GM15510 (cell line): ENCODE data around the gene DPP6.

Source experiments
- POLR2A ChIP-seq: IDR thresholded peaks from 3 replicates; pipeline ENCODE4 v1.6.1; 2011; ENCODE audit warnings: borderline replicate concordance; ENCODE audit not compliant: insufficient read length; ENCODE audit errors: extremely low read depth

DPP6 gene

DNA sequence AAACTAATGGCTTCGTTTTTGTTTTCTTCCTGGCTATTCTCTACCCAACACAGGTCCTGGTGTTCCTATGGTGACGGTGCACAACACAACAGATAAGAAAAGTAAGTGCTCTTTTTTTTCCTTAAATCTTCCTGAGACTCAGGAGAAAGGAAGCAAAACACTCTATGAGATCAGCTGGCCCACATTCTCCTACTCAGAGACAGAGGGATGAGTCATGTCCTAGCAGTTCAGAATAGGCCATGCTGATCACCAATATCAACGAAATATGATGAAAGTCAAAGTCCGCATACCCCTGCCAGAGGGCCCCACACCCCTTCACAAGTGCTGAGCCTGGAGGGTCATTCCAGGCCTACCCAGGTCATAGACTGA lies 801.5 kb downstream of the DPP6 start:
- TF ChIP-seq POLR2A, result no peak

- TF ChIP-seq POLR2A, result no peak
Measured at GRCh38 chr7:154854836-154855235, 802.6 kb downstream of the DPP6 start.

- TF ChIP-seq POLR2A, result no peak
Measured at GRCh38 chr7:154855366-154855765, 803.2 kb downstream of the DPP6 start.

DNA sequence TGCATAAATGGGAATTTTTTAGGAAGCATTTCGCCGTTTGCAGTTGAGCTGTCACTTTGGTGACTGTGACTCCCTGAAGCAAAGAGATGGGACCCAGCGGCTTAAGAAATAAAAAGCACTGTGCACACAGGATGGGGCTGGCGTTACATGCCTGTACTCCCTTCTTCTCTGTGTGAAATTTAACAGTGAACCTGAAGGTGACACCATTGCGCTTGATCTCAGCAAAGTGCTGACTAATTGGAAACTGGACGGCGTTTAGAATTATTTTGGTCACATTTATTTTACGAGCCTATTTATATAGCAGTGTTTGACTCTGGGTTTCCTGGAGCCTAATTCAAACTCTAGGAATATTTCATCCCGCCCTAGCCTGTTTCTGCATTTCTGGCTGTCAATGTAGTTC lies 804.5 kb downstream of the DPP6 start:
- no peak for TF ChIP-seq POLR2A

GRCh38 chr7:154857240-154857639 lies 805.0 kb downstream of the DPP6 start:
- no peak for TF ChIP-seq POLR2A

GRCh38 chr7:154857728-154858681 lies 805.8 kb downstream of the DPP6 start:
- no peak for TF ChIP-seq POLR2A

GRCh38 chr7:154858836-154859537 lies 806.8 kb downstream of the DPP6 start:
- no peak for TF ChIP-seq POLR2A

DNA sequence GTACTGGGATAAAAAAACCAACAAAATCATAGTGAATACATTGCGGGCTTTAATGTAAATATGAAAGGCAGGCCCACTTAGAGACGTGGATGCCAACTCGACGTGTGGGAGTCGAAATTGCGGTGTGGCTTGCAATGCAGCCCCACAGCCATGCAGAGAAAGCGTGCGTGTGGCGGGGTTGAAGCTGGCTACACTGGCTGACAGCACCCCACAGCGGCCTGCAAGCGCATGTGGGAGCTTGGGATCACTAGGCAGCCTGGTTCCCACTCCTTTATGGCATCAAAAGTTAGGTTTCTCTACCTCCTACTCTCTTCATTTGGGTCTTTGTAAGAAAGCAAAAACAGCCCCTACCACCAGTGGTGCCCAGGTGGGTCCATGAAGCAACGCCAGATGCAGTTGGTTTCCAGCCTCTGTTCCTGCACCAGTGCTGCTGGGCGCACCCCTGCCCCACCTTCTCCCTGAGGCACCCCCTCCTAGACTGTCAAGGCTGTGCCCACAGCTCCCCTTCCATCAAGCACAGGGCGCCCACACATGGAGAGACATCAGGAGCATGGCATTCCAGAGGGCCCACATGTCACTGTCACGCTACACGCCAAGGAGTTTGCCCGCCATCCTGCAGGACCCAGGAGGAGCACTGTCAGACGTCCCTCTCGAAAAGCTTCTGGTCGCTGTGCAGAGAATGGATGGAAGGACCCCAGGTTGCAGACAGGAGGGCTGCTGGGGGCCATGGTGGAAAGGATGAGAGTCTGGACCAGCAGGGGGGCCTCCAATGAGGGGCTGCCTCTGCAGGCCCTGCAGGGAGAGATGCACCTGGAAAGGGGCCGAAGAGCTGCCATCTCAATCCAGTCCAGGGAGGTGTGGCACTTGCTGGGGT lies 807.8 kb downstream of the DPP6 start:
- TF ChIP-seq POLR2A, result no peak

DNA sequence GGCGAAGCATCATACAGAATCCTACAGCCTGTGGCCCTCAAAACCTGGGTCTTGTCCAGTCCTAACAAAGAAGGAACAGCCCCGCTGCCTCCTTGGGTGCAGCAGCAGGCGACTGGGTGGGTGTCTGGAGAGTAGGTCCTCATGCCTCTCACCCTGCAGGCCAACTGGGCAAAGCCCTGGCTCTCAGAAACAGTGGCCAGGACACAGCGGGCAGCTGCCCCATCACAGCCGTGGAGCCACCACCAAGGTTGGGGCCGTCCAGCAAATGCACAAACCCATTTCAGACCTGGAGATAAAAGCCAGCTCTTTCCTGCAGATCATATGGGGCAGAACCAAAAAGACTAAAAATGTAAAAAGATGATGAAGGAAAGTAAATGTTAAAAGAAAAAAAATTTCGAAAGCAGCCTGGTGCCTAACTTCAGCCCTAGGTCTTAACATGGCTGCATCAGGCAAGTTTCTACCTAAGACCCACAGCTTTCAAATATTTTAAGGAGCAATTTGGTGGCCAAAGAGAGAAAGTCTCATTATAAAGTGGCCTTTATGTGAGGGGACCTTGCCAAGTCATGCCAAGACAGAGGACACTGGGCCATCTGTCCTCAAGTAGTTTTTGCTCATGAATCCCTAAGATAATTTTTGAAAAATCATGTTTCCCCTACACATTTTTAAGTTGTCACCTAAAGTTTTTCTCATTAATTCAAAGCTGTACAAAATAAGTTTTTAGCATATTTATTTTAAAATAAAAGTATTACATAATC lies 808.6 kb downstream of the DPP6 start:
- TF ChIP-seq POLR2A, result no peak

DNA sequence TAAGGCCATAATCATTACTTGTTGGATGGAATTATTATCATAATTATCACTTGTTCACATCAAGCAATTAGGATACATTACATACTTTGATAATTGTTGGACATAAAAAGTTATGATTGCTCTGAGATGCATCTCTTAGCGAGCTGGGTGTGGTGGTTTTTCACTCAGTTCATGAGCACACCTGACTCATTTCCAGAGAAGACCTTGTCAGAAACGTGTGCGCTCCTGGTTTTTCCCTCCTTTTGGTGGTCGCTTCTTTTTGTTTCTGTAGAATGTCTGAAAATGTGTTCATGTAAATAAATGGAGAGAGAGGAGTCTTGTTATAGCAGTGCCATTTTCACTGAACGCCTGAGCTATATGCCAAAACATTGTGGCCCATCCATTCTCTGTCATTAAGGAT lies 809.4 kb downstream of the DPP6 start:
- no peak for TF ChIP-seq POLR2A

DNA sequence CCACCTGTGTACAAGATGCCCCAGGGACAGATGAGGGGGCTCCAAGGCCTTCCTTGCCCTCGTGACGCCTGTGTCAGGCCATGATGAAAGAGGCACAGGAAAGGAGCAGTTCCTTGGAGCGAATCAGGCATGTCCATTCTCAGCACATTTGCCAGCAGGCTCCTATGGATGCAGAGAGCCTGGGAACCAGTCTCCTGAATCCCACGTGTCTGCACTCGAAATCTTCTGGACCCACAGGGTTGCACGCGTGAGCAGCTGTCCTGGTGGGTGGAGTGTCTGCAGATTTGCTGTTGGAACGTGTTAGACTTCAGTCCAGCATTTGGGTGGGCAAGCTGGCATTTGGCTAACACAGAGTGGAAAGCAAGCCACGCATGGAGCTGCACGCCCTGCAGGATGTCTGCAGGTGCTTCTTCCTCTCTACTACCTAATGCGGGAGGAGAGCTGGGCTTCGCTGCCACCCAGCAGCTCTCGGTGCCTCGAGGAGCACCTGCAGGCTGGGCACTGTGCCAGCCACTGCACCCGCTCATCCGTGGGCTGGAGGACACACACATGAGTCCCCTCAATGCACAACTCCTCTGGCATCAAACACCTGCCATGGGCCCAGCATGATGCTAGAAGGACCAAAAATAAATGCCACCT lies 810.1 kb downstream of the DPP6 start:
- TF ChIP-seq POLR2A, result no peak

DNA sequence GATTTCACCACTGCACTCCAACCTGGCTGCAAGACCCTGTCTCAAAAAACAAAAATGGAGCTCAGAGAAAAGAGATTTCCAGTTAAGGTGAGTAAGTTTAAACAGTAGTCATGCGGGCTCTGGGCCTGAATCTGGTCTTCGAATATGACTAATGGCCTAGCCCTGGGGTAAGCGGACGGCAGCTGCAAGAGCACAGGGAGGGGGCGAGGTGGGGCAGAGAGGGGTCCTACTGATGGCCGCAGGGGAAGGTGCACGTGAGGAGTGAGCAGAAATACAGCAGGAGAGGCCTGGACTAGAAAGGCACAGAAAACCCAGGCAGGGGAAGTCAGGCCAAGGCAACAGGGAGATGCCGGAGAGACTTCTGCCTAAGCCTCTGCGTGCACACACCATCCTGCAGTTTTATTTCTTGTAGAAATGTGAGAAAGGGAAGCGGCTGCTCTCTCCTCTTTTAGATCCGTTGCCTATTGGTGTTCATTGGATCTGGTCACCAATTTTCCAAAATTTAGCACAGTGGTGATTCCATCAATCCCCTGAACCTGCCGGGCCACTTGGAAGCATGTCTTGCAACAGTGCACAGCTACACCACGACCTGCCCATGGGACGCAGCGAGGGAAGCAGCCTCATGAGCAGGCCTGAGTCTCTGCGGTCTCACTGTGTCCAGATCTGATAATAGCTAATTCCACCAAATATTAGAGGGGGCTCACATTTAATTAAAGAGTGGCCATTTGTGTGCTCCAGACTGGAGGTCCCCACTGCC lies 811.7 kb downstream of the DPP6 start:
- TF ChIP-seq POLR2A, result no peak

DNA sequence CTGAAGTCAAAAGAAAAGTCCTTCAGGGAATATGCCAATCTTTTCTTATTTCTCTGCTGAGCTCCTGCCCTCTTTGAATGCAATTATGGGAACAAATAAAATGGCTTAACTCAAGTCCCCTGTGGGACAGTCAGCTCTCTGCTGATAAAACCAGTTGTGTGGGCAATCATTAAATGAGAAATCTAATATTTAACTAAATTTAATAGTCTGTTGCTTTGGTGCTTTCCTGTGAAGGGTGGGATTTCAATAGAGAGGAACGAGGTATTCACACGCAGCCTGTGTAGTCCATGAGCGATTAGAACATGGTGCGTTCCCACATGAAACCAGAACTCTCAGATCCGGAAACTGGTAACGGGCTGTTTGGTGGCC lies 812.3 kb downstream of the DPP6 start:
- no peak for TF ChIP-seq POLR2A
